Fibroblast of pulmonary artery (primary cell): ENCODE measurements around the gene KLF15.
A peak's percentile ranks its signal among the peaks of the same experiment; 100 is the strongest.

Experiments
- DNase-seq: peaks from one replicate; pipeline ENCODE4 v3.0.0-alpha.2; 2010; ENCODE audit warnings: low read depth
- H3K4me3 ChIP-seq: replicated peaks from 2 replicates; pipeline ENCODE4 v1.5.1; 2011; ENCODE audit warnings: low read depth, mild to moderate bottlenecking, control low read depth, low read length, moderate library complexity
- CTCF ChIP-seq: IDR thresholded peaks from 2 replicates; pipeline ENCODE4 v1.5.1; 2011; ENCODE audit warnings: mild to moderate bottlenecking, control low read depth, low read length, inconsistent platforms; ENCODE audit errors: missing control alignments

Gene KLF15

DNA sequence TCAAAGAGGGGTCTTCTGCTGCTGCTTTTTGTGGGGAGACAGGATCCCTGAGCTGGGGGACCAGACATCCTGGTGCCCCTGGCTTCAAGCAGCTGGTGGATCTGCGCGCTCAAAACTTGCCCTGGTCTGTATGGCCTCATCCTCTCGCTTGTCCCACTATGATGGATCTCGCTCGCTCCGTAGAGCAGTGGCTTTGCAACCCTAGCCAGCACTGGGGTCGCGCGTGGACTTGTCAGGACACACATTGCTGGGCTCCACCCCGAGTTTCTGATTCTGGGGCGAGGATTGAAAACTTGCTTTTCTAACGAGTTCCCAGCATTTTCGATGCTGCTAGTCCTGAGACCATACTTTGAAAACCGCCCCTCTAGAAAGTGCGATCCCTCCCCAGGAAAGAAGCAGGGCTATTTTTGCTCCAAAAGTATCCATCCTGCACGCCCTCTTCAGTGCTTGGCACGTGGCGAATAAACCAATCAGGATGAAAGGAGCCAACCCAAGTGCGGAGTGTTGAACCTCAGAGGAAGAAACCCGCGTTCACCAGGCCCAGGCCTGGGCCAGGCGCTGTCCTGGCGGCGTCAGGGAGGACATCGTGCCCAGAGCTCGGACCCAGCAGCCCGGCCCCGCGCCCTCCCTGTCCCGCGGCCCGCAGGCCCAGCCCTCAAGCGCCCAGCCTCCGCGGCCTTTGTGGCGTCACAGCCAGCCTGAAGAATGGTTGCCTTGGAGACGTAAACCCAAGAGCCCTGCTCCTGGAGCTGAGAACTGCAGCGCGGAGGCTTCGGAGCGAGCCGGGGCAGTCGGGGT is 37.2 kb upstream of the KLF15 start, which contains the start of gene CFAP100:
Gene CFAP100 (plus strand): TSS at position 731 of the 798 bp plus-strand sequence. CDS start 1,092 bp downstream, outside the sequence.
- peak; percentile 28 for DNase-seq
- no peak within 1 kb of the TSS for H3K4me3 ChIP-seq
- TF ChIP-seq CTCF = no peak

DNA sequence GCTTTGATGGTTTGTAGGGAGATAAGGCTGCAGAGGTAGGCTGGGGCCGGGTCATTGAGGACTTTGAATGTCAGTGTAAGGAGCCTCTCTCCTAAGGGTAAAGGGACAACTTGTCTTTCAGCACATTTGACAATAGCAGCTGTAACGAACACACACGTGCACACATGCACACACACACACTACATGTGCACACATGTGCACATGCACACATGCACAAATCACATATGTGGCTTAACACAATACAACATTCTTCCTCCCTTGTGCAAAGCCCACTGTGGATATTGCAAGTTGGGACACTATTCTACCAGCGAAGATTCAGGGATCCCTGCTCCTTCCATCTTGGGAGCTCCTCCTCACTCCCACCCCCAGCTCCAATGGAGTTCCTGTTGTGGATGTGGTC is 36.4 kb upstream of the KLF15 start:
- DNase-seq = no peak
- no peak for TF ChIP-seq CTCF
- H3K4me3 ChIP-seq = no peak overlapping the region

DNA sequence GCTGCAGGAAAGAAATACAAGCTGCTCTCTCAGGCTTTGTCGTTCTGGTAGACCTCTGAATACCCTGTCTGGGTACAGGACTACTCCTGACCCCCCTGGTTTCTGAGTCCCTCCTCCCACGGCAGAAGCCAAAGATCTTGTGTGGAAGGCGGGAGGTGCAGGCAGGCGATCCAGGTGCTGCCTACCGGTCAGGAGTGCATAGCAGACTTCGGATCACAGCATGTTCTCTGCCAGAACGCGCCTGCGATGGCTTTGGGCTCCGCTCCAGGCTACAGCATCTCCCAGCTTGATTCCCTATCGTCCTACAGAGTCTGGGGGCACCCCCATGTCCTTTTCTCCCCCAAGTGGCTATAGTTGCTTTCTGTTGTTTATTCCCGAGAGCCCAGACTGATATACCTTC is 35.0 kb upstream of the KLF15 start:
- no peak for TF ChIP-seq CTCF
- DNase-seq = no peak
- no peak overlapping the region for H3K4me3 ChIP-seq

DNA sequence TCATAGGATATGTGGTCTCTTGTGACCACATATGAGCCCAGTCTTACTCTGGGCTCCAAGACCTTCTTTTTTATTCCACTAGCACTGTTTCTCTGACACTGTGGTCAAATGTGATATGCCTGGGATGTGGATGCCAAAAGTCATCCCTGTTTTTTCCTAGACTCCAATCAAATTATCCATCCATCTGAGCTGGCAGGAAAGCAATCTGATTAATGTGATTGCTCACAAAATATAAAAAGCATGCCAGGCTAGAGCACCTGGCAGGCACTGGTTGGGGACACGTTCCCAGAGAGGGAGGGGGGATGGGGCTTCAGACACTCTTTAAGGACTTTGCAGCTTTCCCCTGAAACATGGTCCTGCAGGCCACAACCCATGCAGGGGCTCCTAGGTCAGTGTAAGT is 34.4 kb upstream of the KLF15 start:
- no peak for TF ChIP-seq CTCF
- DNase-seq = no peak
- H3K4me3 ChIP-seq = no peak overlapping the region

GRCh38 chr3:126390751-126391150 is 33.5 kb upstream of the KLF15 start:
- no peak for TF ChIP-seq CTCF
- no peak overlapping the region for H3K4me3 ChIP-seq
- no peak for DNase-seq

DNA sequence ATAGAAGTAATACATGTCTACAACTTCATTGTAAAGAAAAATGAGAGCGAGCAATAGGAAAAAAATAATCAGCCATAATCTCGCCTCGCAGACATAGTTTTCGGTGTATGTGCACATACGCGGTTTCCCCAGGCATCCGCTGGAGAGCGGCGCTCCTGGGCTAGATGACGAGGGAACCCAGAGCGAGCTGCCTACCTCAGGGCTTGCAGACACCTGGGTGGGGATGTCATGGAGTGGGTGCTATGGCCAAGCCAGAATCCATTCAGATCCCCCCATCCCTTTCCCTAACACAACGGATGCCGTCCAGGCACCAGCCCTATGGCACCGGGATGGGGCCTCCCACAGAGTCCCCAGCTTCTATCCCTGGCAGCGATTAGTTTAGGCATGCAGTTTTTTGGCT is 33.0 kb upstream of the KLF15 start:
- no peak overlapping the region for H3K4me3 ChIP-seq
- DNase-seq = no peak
- no peak for TF ChIP-seq CTCF

DNA sequence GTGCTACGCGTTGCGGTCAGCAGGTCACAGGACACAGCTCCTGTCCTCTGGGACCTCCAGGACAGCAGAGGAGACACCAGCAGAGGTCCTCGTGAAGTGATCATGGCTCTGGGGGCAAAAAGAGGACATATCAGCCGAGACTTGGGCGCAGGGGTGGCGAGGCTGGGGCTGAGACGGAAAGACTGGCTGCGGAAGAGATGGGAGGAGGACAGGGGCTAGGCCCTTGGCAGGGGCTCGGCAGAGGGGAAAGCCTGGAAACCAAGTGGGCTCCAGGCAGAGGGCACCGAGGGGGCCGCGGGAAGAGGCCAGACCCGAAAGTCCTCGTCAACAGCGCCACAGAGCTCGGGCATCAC is 32.6 kb upstream of the KLF15 start:
- no peak overlapping the region for H3K4me3 ChIP-seq
- no peak for TF ChIP-seq CTCF
- no peak for DNase-seq
